ENCODE measurements around the gene ETV3. TPM values are rescaled to one million over a fixed set of nuclear protein-coding genes. Genes with fewer than 3 reads are reported as not detected.
A peak's percentile ranks its signal among the peaks of the same experiment; 100 is the strongest.

The ETV3 gene
- total RNA-seq, 1 experiment from 2014 or later = 25.8 TPM

DNA sequence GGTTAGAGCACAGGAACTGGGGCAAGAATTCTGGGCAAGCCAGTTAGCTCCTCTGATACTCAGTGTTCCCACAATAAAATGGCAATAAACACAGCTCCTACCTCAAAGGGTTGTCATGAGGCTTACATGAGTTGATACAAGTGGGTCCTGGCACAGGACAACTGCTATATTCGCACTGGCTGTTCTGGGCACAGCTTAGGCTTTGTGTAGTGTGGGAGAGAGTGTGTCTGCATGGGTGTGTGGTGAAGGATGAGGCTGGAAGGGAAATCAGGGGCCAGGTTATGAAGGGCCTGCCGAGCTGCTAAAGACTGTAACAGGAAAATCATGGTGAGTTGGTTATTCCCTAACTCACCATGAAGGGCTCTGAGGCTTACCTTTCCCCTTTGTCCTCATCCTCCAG, 18.7 kb downstream of the ETV3 start:
- Mint-ChIP-seq H3K9me3 (ENCODE audit: unreplicated experiment) (no peaks in the 10 kb centered on the region), H3K4me3 (ENCODE audit: unreplicated experiment) (no peak overlapping the region), H3K27ac (ENCODE audit: unreplicated experiment) (no peak overlapping the region), H3K27me3 (ENCODE audit: insufficient read depth, unreplicated experiment) (no peaks in the 10 kb centered on the region), H3K4me1 (ENCODE audit: low read depth, unreplicated experiment) (no peaks in the 10 kb centered on the region), H3K36me3 (ENCODE audit: insufficient read depth, unreplicated experiment) (peaks cover 20% of the 10 kb centered on the region)
- intact Hi-C loops (cut with micrococcal nuclease; ENCODE audit: unreplicated experiment) = no loop called here
- Histone ChIP-seq H3K36me3 (ENCODE audit: control insufficient read depth, insufficient read depth, low read length) (no peaks in the 10 kb centered on the region), H3K4me1 (no peaks in the 10 kb centered on the region), H3K27me3 (replicated peaks; ENCODE audit: control insufficient read depth, insufficient read depth, low read length) (no peaks in the 10 kb centered on the region), H3K9me3 (no peaks in the 10 kb centered on the region), H3K4me3 (ENCODE audit: low read depth, low read length) (no peak overlapping the region)
- CTCF ChIA-PET = interaction anchor here (0.7 kb wide), 1 partner anchor 1826 kb away, joined by 3 read pairs; no protein-coding TSS in a partner anchor
- DNase-seq = no peak
- TF ChIP-seq, protein P1, sequence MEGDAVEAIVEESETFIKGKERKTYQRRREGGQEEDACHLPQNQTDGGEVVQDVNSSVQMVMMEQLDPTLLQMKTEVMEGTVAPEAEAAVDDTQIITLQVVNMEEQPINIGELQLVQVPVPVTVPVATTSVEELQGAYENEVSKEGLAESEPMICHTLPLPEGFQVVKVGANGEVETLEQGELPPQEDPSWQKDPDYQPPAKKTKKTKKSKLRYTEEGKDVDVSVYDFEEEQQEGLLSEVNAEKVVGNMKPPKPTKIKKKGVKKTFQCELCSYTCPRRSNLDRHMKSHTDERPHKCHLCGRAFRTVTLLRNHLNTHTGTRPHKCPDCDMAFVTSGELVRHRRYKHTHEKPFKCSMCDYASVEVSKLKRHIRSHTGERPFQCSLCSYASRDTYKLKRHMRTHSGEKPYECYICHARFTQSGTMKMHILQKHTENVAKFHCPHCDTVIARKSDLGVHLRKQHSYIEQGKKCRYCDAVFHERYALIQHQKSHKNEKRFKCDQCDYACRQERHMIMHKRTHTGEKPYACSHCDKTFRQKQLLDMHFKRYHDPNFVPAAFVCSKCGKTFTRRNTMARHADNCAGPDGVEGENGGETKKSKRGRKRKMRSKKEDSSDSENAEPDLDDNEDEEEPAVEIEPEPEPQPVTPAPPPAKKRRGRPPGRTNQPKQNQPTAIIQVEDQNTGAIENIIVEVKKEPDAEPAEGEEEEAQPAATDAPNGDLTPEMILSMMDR (IDR thresholded peaks at IDR 0.05; ENCODE audit: insufficient read depth in 1 of 2, low read depth in 1 of 2, low read length in 1 of 2, severe bottlenecking in 1 of 2, unreplicated experiment in 1 of 2) = no peak
- POLR2A ChIA-PET = no interaction called here
- no TSS peak for BruUV-seq (replicated peaks)

DNA sequence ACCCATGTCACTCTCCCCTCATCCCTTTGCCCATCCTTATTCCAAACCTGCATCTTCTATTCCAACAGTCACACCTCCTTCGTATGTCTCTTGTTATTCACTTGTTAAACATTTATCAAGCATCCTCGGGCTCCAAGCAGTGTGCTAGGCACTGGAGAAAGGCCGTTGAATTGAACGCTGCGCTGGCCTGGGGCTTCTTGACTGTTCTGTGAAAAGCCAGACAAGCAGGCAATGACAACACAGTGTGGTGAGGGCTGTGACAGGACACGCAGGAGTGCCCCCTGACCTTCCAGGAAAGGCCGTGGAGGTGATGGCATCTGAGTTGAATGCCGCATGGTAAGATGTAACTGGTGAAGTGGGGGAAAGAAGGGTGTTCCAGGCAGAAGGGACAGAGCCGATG, 19.2 kb downstream of the ETV3 start:
- Mint-ChIP-seq H3K9me3 (ENCODE audit: unreplicated experiment) (no peaks in the 10 kb centered on the region), H3K4me3 (ENCODE audit: unreplicated experiment) (no peak overlapping the region), H3K27ac (ENCODE audit: unreplicated experiment) (no peak overlapping the region), H3K36me3 (ENCODE audit: insufficient read depth, unreplicated experiment) (peaks cover 15% of the 10 kb centered on the region), H3K27me3 (ENCODE audit: insufficient read depth, unreplicated experiment) (no peaks in the 10 kb centered on the region), H3K4me1 (ENCODE audit: low read depth, unreplicated experiment) (no peaks in the 10 kb centered on the region)
- intact Hi-C loops (cut with micrococcal nuclease; ENCODE audit: unreplicated experiment) = no loop called here
- H3K27me3 ChIP-seq (replicated peaks; ENCODE audit: control insufficient read depth, insufficient read depth, low read length) = no peaks in the 10 kb centered on the region
- POLR2A ChIA-PET = no interaction called here
- H3K9me3 ChIP-seq = no peaks in the 10 kb centered on the region
- H3K4me3 ChIP-seq (ENCODE audit: low read depth, low read length) = no peak overlapping the region
- no TSS peak for BruUV-seq (replicated peaks)
- TF ChIP-seq, protein P1 (IDR thresholded peaks at IDR 0.05; ENCODE audit: insufficient read depth in 1 of 2, low read depth in 1 of 2, low read length in 1 of 2, severe bottlenecking in 1 of 2, unreplicated experiment in 1 of 2) = no peak
- H3K36me3 ChIP-seq (ENCODE audit: control insufficient read depth, insufficient read depth, low read length) = no peaks in the 10 kb centered on the region
- DNase-seq = no peak
- CTCF ChIA-PET = interaction anchor here (0.7 kb wide), 1 partner anchor 1826 kb away, joined by 3 read pairs; no protein-coding TSS in a partner anchor
- H3K4me1 ChIP-seq = no peaks in the 10 kb centered on the region

DNA sequence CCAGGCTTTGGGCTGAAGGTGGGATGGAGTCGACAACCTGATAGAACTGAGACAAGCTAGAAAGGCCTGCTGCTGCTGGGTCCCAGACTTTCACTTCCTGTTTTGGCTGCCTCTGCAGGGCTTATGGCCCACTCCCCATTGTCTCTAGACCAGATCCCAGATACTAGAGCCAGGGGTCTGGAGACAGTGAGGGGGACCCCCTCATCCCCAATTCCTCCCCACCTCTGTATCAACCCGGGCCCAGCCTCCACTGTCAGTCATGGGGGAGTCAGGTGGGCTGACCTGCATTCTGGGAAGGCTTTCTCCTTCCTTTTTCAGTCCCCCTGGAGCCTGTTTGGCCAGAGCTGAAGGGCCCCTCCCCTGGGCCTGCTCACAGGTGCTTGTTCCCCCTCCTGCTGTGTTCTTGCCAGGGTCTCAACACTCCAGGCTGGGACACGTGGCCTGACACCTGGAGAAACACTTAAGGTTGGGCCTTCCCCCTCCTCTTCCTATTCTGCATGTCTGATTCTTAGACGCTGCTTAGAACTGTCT, 20.6 kb downstream of the ETV3 start:
- Mint-ChIP-seq H3K9me3 (ENCODE audit: unreplicated experiment) (no peaks in the 10 kb centered on the region), H3K4me3 (ENCODE audit: unreplicated experiment) (no peak overlapping the region), H3K36me3 (ENCODE audit: insufficient read depth, unreplicated experiment) (peaks cover 1% of the 10 kb centered on the region), H3K27me3 (ENCODE audit: insufficient read depth, unreplicated experiment) (no peaks in the 10 kb centered on the region), H3K4me1 (ENCODE audit: low read depth, unreplicated experiment) (no peaks in the 10 kb centered on the region), H3K27ac (ENCODE audit: unreplicated experiment) (no peak overlapping the region)
- Histone ChIP-seq H3K4me1 (no peaks in the 10 kb centered on the region), H3K4me3 (ENCODE audit: low read depth, low read length) (no peak overlapping the region), H3K27me3 (replicated peaks; ENCODE audit: control insufficient read depth, insufficient read depth, low read length) (no peaks in the 10 kb centered on the region), H3K36me3 (ENCODE audit: control insufficient read depth, insufficient read depth, low read length) (no peaks in the 10 kb centered on the region), H3K9me3 (no peaks in the 10 kb centered on the region)
- intact Hi-C loops (cut with micrococcal nuclease; ENCODE audit: unreplicated experiment) = no loop called here
- no TSS peak for BruUV-seq (replicated peaks)
- TF ChIP-seq, protein P1 (IDR thresholded peaks at IDR 0.05; ENCODE audit: insufficient read depth in 1 of 2, low read depth in 1 of 2, low read length in 1 of 2, severe bottlenecking in 1 of 2, unreplicated experiment in 1 of 2) = no peak
- ChIA-PET POLR2A (no interaction called here), CTCF (no interaction called here)
- DNase-seq = peak in 1 of 2 experiments; percentile 26

All from Caco-2 (cell line).